H7 (cell line): ENCODE measurements around the gene QSOX2. TPM values are rescaled to one million over a fixed set of nuclear protein-coding genes. Genes with fewer than 3 reads are reported as not detected.
A peak's percentile ranks its signal among the peaks of the same experiment; 100 is the strongest.

Experiments used
- DNase-seq: peaks from one replicate; pipeline ENCODE4 v3.0.0; 2012
- H3K27me3 ChIP-seq: 2 replicates; pipeline ENCODE4 v1.6.0; 2011; ENCODE audit warnings: mild to moderate bottlenecking, low read length; ENCODE audit not compliant: control insufficient read depth, insufficient read depth
- H3K36me3 ChIP-seq: replicated peaks from 2 replicates; pipeline ENCODE4 v1.5.1; 2011; ENCODE audit warnings: low read length; ENCODE audit not compliant: control insufficient read depth, insufficient read depth
- H3K4me3 ChIP-seq: 2 replicates; pipeline ENCODE4 v1.5.1; 2011; ENCODE audit warnings: low read depth, mild to moderate bottlenecking, control low read depth, low read length, moderate library complexity; ENCODE audit not compliant: insufficient read depth
- total RNA-seq: library from RNA; depleted of rRNA; stranded (reverse); fragments of >200 nt; shearing (Covaris generic); gene quantifications from 2 replicates; pipeline ENCODE4 v1.2.3, GENCODE V29; 2014; rRNA removed

The QSOX2 gene
- total RNA-seq = 22.6 and 24.6 TPM in 2 replicates

- no peaks in the 10 kb centered on the region for H3K36me3 ChIP-seq
- H3K4me3 ChIP-seq = peak within 1 kb of the TSS; percentile 84
- DNase-seq = peak; percentile 99
- peaks cover 3% of the 10 kb centered on the region for H3K27me3 ChIP-seq
Measured at GRCh38 chr9:136245219-136246150, at the start of gene QSOX2. Gene QSOX2 (minus strand): TSS chr9:136245812. CDS start chr9:136245803, 9 bp downstream.

- H3K4me3 ChIP-seq = no peak overlapping the region
- H3K27me3 ChIP-seq = no peaks in the 10 kb centered on the region
- no peaks in the 10 kb centered on the region for H3K36me3 ChIP-seq
- no peak for DNase-seq
Measured at GRCh38 chr9:136295055-136295454, 49.4 kb upstream of the QSOX2 start.

- no peak for DNase-seq
- Histone ChIP-seq H3K36me3 (no peaks in the 10 kb centered on the region), H3K4me3 (no peak overlapping the region), H3K27me3 (no peaks in the 10 kb centered on the region)
Measured at GRCh38 chr9:136294437-136294836, 48.8 kb upstream of the QSOX2 start.

GRCh38 chr9:136293476-136294077 lies 48.0 kb upstream of the QSOX2 start:
- H3K4me3 ChIP-seq = no peak overlapping the region
- no peak for DNase-seq
- H3K36me3 ChIP-seq = no peaks in the 10 kb centered on the region
- no peaks in the 10 kb centered on the region for H3K27me3 ChIP-seq

GRCh38 chr9:136292591-136293448 lies 47.2 kb upstream of the QSOX2 start:
- no peaks in the 10 kb centered on the region for H3K36me3 ChIP-seq
- H3K4me3 ChIP-seq = no peak overlapping the region
- no peaks in the 10 kb centered on the region for H3K27me3 ChIP-seq
- no peak for DNase-seq

GRCh38 chr9:136292026-136292538 lies 46.5 kb upstream of the QSOX2 start:
- Histone ChIP-seq H3K36me3 (no peaks in the 10 kb centered on the region), H3K27me3 (no peaks in the 10 kb centered on the region), H3K4me3 (no peak overlapping the region)
- no peak for DNase-seq

- Histone ChIP-seq H3K4me3 (no peak overlapping the region), H3K27me3 (no peaks in the 10 kb centered on the region), H3K36me3 (no peaks in the 10 kb centered on the region)
- DNase-seq = no peak
Measured at GRCh38 chr9:136291306-136292025, 45.9 kb upstream of the QSOX2 start.

GRCh38 chr9:136290508-136291000 lies 44.9 kb upstream of the QSOX2 start:
- DNase-seq = no peak
- Histone ChIP-seq H3K4me3 (no peak overlapping the region), H3K27me3 (no peaks in the 10 kb centered on the region), H3K36me3 (no peaks in the 10 kb centered on the region)

GRCh38 chr9:136289651-136290507 lies 44.3 kb upstream of the QSOX2 start:
- Histone ChIP-seq H3K27me3 (no peaks in the 10 kb centered on the region), H3K36me3 (no peaks in the 10 kb centered on the region), H3K4me3 (no peak overlapping the region)
- no peak for DNase-seq

GRCh38 chr9:136287960-136288753 lies 42.5 kb upstream of the QSOX2 start:
- no peak for DNase-seq
- no peaks in the 10 kb centered on the region for H3K36me3 ChIP-seq
- no peak overlapping the region for H3K4me3 ChIP-seq
- H3K27me3 ChIP-seq = no peaks in the 10 kb centered on the region

GRCh38 chr9:136286987-136287379 lies 41.4 kb upstream of the QSOX2 start:
- H3K4me3 ChIP-seq = no peak overlapping the region
- H3K36me3 ChIP-seq = no peaks in the 10 kb centered on the region
- DNase-seq = no peak
- no peaks in the 10 kb centered on the region for H3K27me3 ChIP-seq

- Histone ChIP-seq H3K36me3 (no peaks in the 10 kb centered on the region), H3K27me3 (no peaks in the 10 kb centered on the region), H3K4me3 (no peak overlapping the region)
- DNase-seq = no peak
Measured at GRCh38 chr9:136286359-136286986, 40.9 kb upstream of the QSOX2 start.
